Prostate gland (tissue), 2 donors: ENCODE measurements around the gene ACTL8. TPM values are rescaled to one million over a fixed set of nuclear protein-coding genes. Genes with fewer than 3 reads are reported as not detected.

ENCODE experiments used
- DNase-seq: peaks from one replicate; pipeline ENCODE4 v3.0.0-alpha.2; 2019; ENCODE audit warnings: low spot score
- H3K27ac ChIP-seq, 2 donors: fragments of 200-600 bp; sonication (generic); 2 replicates each; pipeline ENCODE4 v1.5.1; 2017 to 2019
- H3K27me3 ChIP-seq: fragments of 200-600 bp; sonication (generic); replicated peaks from 2 replicates; pipeline ENCODE4 v1.5.1; 2019; ENCODE audit not compliant: insufficient read depth
- H3K36me3 ChIP-seq, 2 donors: fragments of 200-600 bp; sonication (generic); 1 replicate in 1 of 2; 2 replicates in 1 of 2; pipeline versions ENCODE4 v1.5.1 to v1.8.1; 2017 to 2019
- H3K4me1 ChIP-seq: fragments of 200-600 bp; sonication (generic); replicated peaks from 2 replicates; pipeline ENCODE4 v1.5.1; 2019
- H3K4me3 ChIP-seq, 2 donors: fragments of 200-600 bp; sonication (generic); 2 replicates each; pipeline ENCODE4 v1.5.1; 2017 to 2019
- H3K9me3 ChIP-seq: fragments of 200-600 bp; sonication (generic); 2 replicates; pipeline ENCODE4 v1.5.1; 2017
- POLR2A ChIP-seq: fragments of 450-650 bp; IDR thresholded peaks from one replicate; pipeline ENCODE4 v1.6.1; 2016; ENCODE audit warnings: antibody characterized with exemption, mild to moderate bottlenecking
- POLR2AphosphoS5 ChIP-seq: sonication (generic); formaldehyde crosslinking; IDR thresholded peaks from one replicate; pipeline ENCODE4 v1.6.1; 2017; ENCODE audit warnings: antibody characterized with exemption
- WGBS: methylation state at CpG from one replicate; pipeline ENCODE4 v1.1.5; 2018; 5-methylcytosine and 5-hydroxymethylcytosine counted together
- intact Hi-C: fragments of 100-400 bp; cut with DNase I; formaldehyde crosslinking; loops from one replicate; pipeline ENCODE4 v1.14.2; 2022
- total RNA-seq, 2 donors: library from RNA; depleted of rRNA; stranded (reverse); fragments of >200 nt; gene quantifications; one replicate each; pipeline ENCODE4 v1.1.0, GENCODE V29; 2016
- TF ChIP-seq, protein P1 (sequence below), 4 experiments: fragments of 200-600 bp in 2 of 4; fragments of 450-650 bp in 2 of 4; sonication (generic) in 2 of 4; IDR thresholded peaks; 1 replicate in 3 of 4; 2 replicates in 1 of 4; pipeline ENCODE4 v1.5.1; 2016 to 2019; ENCODE audit warnings: antibody characterized with exemption in 4 of 4, mild to moderate bottlenecking in 2 of 4, moderate library complexity in 2 of 4

Gene ACTL8
- total RNA-seq, 2 donors from 2014 or later = 5.9 TPM; not detected in 1

DNA sequence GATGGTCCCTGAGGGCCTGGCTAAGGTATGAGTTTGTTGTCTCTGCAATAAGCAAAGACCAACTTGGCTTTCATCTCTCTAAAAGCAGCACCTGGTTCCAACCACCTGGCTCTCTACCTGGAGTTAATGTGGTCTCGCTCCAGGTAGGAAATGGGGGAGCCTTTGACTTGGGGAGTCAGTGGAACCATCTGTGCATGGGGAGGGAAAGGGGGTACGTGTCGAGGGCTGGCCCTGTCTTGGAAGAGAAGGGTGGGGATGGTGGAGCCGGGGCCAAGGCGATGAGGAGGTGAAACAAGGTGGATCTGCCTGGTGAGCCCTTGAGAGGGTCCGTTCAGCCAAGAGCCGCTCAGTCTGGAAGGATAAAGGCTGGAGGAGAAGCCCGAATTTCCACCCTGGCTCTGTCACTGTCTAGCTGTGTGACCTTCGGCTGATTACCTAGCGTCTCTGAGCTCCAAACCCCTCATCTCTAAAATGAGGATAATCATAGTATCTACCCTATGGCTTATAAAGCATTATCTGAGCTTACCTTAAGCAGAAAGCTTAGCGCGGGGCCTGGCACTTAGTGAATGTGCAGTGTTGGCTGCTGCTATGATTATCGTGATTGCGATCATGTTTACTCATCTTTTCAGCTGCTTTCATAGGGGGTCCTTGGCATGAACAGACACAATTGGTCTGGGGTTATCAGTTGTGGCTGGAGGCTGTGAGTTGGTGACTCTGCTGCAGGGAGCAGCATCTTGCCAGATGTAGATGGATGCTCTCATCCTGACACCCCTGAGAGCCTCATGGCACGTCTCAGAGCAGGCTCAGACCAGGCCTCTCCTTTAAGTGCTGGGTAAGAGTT is 78.7 kb downstream of the ACTL8 start:
- intact Hi-C loops = no loop called here
- TF ChIP-seq POLR2AphosphoS5 (no peak), POLR2A (no peak)
- TF ChIP-seq, protein P1, sequence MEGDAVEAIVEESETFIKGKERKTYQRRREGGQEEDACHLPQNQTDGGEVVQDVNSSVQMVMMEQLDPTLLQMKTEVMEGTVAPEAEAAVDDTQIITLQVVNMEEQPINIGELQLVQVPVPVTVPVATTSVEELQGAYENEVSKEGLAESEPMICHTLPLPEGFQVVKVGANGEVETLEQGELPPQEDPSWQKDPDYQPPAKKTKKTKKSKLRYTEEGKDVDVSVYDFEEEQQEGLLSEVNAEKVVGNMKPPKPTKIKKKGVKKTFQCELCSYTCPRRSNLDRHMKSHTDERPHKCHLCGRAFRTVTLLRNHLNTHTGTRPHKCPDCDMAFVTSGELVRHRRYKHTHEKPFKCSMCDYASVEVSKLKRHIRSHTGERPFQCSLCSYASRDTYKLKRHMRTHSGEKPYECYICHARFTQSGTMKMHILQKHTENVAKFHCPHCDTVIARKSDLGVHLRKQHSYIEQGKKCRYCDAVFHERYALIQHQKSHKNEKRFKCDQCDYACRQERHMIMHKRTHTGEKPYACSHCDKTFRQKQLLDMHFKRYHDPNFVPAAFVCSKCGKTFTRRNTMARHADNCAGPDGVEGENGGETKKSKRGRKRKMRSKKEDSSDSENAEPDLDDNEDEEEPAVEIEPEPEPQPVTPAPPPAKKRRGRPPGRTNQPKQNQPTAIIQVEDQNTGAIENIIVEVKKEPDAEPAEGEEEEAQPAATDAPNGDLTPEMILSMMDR (IDR thresholded peaks at IDR 0.05) = no peak
- Histone ChIP-seq H3K4me3 (no peak overlapping the region), H3K27me3 (no peaks in the 10 kb centered on the region), H3K4me1 (no peaks in the 10 kb centered on the region), H3K27ac (no peak overlapping the region), H3K36me3 (no peaks in the 10 kb centered on the region), H3K9me3 (no peaks in the 10 kb centered on the region)
- 82% methylated on average over 15 of the region's 15 CpGs for WGBS
- DNase-seq = no peak

DNA sequence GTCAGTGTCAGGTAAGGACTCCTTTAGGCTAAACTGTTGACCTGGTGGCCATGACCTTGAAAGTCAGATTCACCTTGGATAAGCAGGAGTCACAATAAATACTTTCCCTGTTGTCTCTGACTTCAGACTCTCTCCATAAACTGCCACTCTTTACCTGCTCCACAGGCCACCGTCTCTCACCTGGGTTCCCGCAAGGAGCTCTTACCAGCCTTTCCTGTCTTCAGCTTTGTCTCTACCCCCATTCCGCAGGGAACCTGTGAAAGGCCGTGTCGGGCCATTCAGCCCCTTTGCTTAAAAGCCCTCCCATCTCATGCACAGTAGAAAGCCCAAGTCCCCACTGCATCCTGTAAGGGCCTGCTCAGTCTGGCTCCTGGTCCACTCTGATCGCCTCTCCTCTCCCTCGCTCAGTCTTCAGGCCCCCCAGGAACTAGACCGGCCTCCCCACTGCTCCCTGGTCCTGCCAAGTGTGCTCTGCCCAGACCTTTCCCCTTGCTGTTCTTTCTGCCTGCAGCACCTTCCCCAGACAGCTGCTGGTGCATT is 79.5 kb downstream of the ACTL8 start:
- TF ChIP-seq, protein P1 (IDR thresholded peaks at IDR 0.05) = no peak
- no peak for TF ChIP-seq POLR2A
- no peak for TF ChIP-seq POLR2AphosphoS5
- H3K36me3 ChIP-seq = no peaks in the 10 kb centered on the region
- H3K9me3 ChIP-seq = no peaks in the 10 kb centered on the region
- no peak for DNase-seq
- no peak overlapping the region for H3K27ac ChIP-seq
- no peak overlapping the region for H3K4me3 ChIP-seq
- 53% methylated on average over 8 of the region's 8 CpGs for WGBS
- no peaks in the 10 kb centered on the region for H3K27me3 ChIP-seq
- H3K4me1 ChIP-seq = no peaks in the 10 kb centered on the region
- intact Hi-C loops = no loop called here

DNA sequence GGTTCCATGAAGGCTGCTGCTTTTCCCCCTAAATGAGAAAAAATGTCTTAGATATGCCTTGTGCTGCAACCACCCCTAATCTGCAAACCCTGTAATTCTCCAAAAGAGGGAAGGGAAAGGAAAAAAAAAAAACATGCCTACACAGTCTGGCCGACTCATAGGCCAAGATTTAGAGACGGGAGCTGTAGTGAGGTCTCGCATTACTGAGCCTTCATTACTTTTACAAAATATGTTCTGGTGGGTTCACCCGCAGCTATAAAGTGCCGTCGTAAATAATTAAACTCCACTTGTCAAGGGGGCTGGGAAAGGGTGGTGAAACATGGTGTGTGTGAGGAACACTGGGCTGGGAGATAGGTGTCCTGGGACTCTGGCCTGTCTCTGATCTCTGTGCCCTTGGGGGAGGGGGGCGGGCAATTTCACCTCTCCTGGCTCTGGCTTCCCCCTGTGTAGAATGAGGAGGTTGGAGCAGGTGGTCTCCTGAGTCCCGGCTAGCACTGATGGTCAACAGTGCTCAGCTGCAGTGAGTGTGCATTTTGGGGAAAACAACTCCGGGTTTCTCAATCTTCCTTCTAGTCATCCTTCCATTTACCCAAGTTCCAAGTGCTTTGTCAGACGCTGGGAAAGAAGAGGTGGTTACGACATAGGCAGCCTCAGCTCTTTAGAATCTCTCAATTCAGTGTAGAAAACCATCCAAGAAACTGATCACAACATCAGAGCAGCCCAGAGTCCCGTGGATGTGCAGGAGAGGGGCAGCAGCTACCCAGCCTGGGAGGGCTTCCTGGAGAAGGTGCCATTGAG is 82.3 kb downstream of the ACTL8 start:
- 48% methylated on average over 12 of the region's 12 CpGs for whole genome bisulfite sequencing
- DNase-seq = no peak
- no peaks in the 10 kb centered on the region for H3K36me3 ChIP-seq
- H3K9me3 ChIP-seq = no peaks in the 10 kb centered on the region
- no peak overlapping the region for H3K4me3 ChIP-seq
- no peak for TF ChIP-seq POLR2A
- TF ChIP-seq POLR2AphosphoS5 = no peak
- TF ChIP-seq, protein P1 (IDR thresholded peaks at IDR 0.05) = no peak
- H3K27ac ChIP-seq = no peak overlapping the region
- intact Hi-C loops = no loop called here
- peaks cover 2% of the 10 kb centered on the region for H3K27me3 ChIP-seq
- H3K4me1 ChIP-seq = no peaks in the 10 kb centered on the region

DNA sequence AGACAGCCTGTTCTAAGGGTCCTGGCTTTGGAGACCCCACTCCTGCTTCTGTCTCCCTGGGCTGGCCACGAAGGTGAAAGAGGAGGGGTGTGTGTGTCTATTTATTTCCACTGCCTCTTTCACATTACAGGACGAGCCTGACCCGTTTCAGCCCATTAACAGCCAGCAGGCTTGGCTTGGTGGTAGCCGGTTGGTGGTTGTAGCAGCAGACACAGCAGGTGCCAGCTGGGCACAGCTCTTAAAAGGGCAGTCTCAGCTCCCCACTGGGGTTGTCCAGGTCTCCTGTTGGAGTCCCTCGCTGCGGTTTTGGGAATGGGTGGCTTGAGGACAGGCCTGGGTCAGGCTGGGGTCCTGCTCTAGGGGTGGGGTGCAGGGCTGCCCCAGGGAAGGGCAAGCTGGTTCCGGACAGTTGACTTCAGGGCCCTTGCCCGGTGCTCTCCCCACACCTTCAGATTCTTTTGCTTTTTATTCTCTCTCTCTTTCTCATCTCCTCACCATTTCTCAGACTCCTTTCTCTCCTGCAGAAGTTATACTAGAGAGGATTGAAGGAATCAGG is 84.6 kb downstream of the ACTL8 start:
- no peak for TF ChIP-seq POLR2A
- TF ChIP-seq, protein P1 (IDR thresholded peaks at IDR 0.05) = no peak
- no peak for TF ChIP-seq POLR2AphosphoS5
- WGBS = 82% methylated on average over 8 of the region's 8 CpGs
- Histone ChIP-seq H3K27ac (no peak overlapping the region), H3K36me3 (no peaks in the 10 kb centered on the region), H3K27me3 (peaks cover 3% of the 10 kb centered on the region), H3K9me3 (no peaks in the 10 kb centered on the region), H3K4me3 (no peak overlapping the region), H3K4me1 (no peaks in the 10 kb centered on the region)
- intact Hi-C loops = no loop called here
- no peak for DNase-seq
